Esophagus muscularis mucosa (tissue), 4 donors: Measurements from ENCODE around the gene ABCC3.

Experiments used
- EP300 ChIP-seq: sonication (generic); formaldehyde crosslinking; IDR thresholded peaks from one replicate; pipeline ENCODE4 v1.6.1; 2017; ENCODE audit warnings: antibody characterized with exemption
- POLR2A ChIP-seq: fragments of 450-650 bp; IDR thresholded peaks from one replicate; pipeline ENCODE4 v1.6.1; 2017; ENCODE audit warnings: antibody characterized with exemption, moderate library complexity, mild to moderate bottlenecking, low read depth
- POLR2AphosphoS5 ChIP-seq, 2 donors: sonication (generic); formaldehyde crosslinking; IDR thresholded peaks; one replicate each; pipeline ENCODE4 v1.6.1; 2017; ENCODE audit warnings: antibody characterized with exemption in 2 of 2
- TF ChIP-seq, protein P1 (sequence below), 3 experiments: fragments of 200-600 bp in 2 of 3; fragments of 450-650 bp in 1 of 3; sonication (generic) in 2 of 3; IDR thresholded peaks; one replicate each; pipeline ENCODE4 v1.5.1; 2017 to 2019; ENCODE audit warnings: antibody characterized with exemption in 3 of 3, mild to moderate bottlenecking in 2 of 3, moderate library complexity in 1 of 3

DNA sequence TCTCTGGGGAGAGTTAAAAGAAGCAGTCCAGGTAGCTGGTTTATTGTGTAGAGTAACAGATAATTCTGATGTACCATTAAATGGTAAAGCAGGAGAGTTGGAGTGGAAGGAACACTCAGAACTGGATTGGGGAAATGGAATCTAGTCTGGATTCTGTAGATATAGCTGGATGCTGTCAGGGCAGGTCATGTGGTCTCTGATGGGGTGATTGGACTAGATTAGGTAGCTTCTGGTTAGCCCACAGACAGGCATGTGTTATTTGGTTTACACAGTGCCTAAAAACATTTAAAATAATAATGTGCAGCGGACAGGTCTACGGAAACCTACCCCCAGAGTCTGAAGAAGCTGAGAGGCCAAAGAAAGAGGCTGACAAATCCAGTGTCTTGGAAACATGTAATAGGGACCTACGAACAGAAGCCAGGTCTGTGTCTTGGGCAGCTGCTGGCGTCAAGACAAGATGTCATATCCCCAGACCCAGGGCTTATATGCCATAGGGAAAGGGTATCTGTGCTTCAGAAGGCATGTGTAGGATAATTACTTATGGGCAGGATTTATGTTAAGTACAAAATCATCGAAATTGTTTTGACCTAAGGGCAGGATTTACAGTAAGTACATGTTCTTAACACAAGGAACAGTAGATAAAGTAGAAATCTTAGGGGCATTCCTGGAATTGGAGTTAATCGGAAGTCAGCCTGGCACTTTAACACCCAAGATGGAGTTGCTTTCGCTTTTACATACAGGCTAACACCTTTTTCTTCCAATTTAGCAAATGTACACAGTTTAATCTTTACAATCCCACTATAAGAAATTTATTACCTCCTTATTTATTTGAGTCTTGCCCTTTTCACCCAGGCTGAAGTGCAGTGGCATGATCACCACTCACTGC is 97.1 kb downstream of the ABCC3 start:
- TF ChIP-seq, protein P1, sequence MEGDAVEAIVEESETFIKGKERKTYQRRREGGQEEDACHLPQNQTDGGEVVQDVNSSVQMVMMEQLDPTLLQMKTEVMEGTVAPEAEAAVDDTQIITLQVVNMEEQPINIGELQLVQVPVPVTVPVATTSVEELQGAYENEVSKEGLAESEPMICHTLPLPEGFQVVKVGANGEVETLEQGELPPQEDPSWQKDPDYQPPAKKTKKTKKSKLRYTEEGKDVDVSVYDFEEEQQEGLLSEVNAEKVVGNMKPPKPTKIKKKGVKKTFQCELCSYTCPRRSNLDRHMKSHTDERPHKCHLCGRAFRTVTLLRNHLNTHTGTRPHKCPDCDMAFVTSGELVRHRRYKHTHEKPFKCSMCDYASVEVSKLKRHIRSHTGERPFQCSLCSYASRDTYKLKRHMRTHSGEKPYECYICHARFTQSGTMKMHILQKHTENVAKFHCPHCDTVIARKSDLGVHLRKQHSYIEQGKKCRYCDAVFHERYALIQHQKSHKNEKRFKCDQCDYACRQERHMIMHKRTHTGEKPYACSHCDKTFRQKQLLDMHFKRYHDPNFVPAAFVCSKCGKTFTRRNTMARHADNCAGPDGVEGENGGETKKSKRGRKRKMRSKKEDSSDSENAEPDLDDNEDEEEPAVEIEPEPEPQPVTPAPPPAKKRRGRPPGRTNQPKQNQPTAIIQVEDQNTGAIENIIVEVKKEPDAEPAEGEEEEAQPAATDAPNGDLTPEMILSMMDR (IDR thresholded peaks at IDR 0.05), result no peak
- TF ChIP-seq POLR2AphosphoS5 (IDR thresholded peaks at IDR 0.05), result no peak
- TF ChIP-seq POLR2A, result no peak
- no peak for TF ChIP-seq EP300
